Measurements from ENCODE around the gene JMJD6.
"Not testable (repeated sequence)": the region's sequence is repeated elsewhere in the genome, so short reads cannot be mapped to it uniquely, and the experiment has no call there.

JMJD6 gene

GRCh38 chr17:76700617-76701470 lies 25.6 kb downstream of the JMJD6 start:
- Histone ChIP-seq H3K4me1 (ENCODE audit: control insufficient read depth, low read depth, low read length) (peaks cover 7% of the 10 kb centered on the region), H3K4me3 (ENCODE audit: low read length) (no peak overlapping the region), H3K4ac (ENCODE audit: low read depth, low read length) (no peak overlapping the region), H3K9ac (ENCODE audit: low read length) (no peak overlapping the region), H2AK5ac (ENCODE audit: low read length) (no peak overlapping the region), H3K56ac (ENCODE audit: low read length) (no peak overlapping the region), H3K36me3 (ENCODE audit: control insufficient read depth, insufficient read depth, low read length) (no peaks in the 10 kb centered on the region), H3K27ac (ENCODE audit: low read depth, low read length) (no peak overlapping the region), H4K8ac (ENCODE audit: low read depth, low read length) (no peak overlapping the region), H3K79me2 (ENCODE audit: control insufficient read depth, insufficient read depth, low read length) (no peaks in the 10 kb centered on the region), H2BK15ac (replicated peaks; ENCODE audit: low read depth) (no peak overlapping the region), H4K5ac (ENCODE audit: low read length) (no peak overlapping the region), H2BK5ac (ENCODE audit: low read length) (no peak overlapping the region), H2BK120ac (ENCODE audit: low read depth, low read length) (no peak overlapping the region), H3K18ac (ENCODE audit: low read length) (no peak overlapping the region), H3K79me1 (ENCODE audit: low read length) (no peaks in the 10 kb centered on the region), H3K23ac (ENCODE audit: low read length) (no peak overlapping the region), H3K27me3 (ENCODE audit: insufficient read depth, low read length, poor library complexity) (no peaks in the 10 kb centered on the region), H3K4me2 (ENCODE audit: low read length) (no peak overlapping the region)
- WGBS (ENCODE audit: extremely low coverage, insufficient coverage, low lambda C conversion rate): no CpG with 5 or more reads among the region's 33 CpGs
- peak; percentile 46 for DNase-seq

- H2AK5ac ChIP-seq (ENCODE audit: low read length): no peak overlapping the region
- no peaks in the 10 kb centered on the region for H3K36me3 ChIP-seq (ENCODE audit: control insufficient read depth, insufficient read depth, low read length)
- peaks cover 7% of the 10 kb centered on the region for H3K4me1 ChIP-seq (ENCODE audit: control insufficient read depth, low read depth, low read length)
- no peak overlapping the region for H3K4ac ChIP-seq (ENCODE audit: low read depth, low read length)
- no peak overlapping the region for H4K5ac ChIP-seq (ENCODE audit: low read length)
- H3K27ac ChIP-seq (ENCODE audit: low read depth, low read length): no peak overlapping the region
- H3K4me3 ChIP-seq (ENCODE audit: low read length): no peak overlapping the region
- H3K9ac ChIP-seq (ENCODE audit: low read length): no peak overlapping the region
- H2BK15ac ChIP-seq (replicated peaks; ENCODE audit: low read depth): no peak overlapping the region
- no peak overlapping the region for H4K8ac ChIP-seq (ENCODE audit: low read depth, low read length)
- H3K56ac ChIP-seq (ENCODE audit: low read length): no peak overlapping the region
- H3K23ac ChIP-seq (ENCODE audit: low read length): no peak overlapping the region
- no peak overlapping the region for H3K18ac ChIP-seq (ENCODE audit: low read length)
- no peaks in the 10 kb centered on the region for H3K79me2 ChIP-seq (ENCODE audit: control insufficient read depth, insufficient read depth, low read length)
- no CpG with 5 or more reads among the region's 8 CpGs for WGBS (ENCODE audit: extremely low coverage, insufficient coverage, low lambda C conversion rate)
- H2BK120ac ChIP-seq (ENCODE audit: low read depth, low read length): no peak overlapping the region
- no peaks in the 10 kb centered on the region for H3K79me1 ChIP-seq (ENCODE audit: low read length)
- no peaks in the 10 kb centered on the region for H3K27me3 ChIP-seq (ENCODE audit: insufficient read depth, low read length, poor library complexity)
- H2BK5ac ChIP-seq (ENCODE audit: low read length): no peak overlapping the region
- no peak overlapping the region for H3K4me2 ChIP-seq (ENCODE audit: low read length)
- no peak for DNase-seq
These were observed 26.2 kb downstream of the JMJD6 start for GRCh38 chr17:76700270-76700616.

GRCh38 chr17:76698466-76698977 lies 27.9 kb downstream of the JMJD6 start:
- H3K36me3 ChIP-seq (ENCODE audit: control insufficient read depth, insufficient read depth, low read length); H3K79me1 ChIP-seq (ENCODE audit: low read length); H4K8ac ChIP-seq (ENCODE audit: low read depth, low read length); H2BK5ac ChIP-seq (ENCODE audit: low read length); H3K4me3 ChIP-seq (ENCODE audit: low read length); H3K4me1 ChIP-seq (ENCODE audit: control insufficient read depth, low read depth, low read length); H3K18ac ChIP-seq (ENCODE audit: low read length); H3K79me2 ChIP-seq (ENCODE audit: control insufficient read depth, insufficient read depth, low read length); H3K9ac ChIP-seq (ENCODE audit: low read length); H2BK15ac ChIP-seq (replicated peaks; ENCODE audit: low read depth); H3K4ac ChIP-seq (ENCODE audit: low read depth, low read length); H2AK5ac ChIP-seq (ENCODE audit: low read length); H2BK120ac ChIP-seq (ENCODE audit: low read depth, low read length); H3K23ac ChIP-seq (ENCODE audit: low read length); H3K27ac ChIP-seq (ENCODE audit: low read depth, low read length); H3K4me2 ChIP-seq (ENCODE audit: low read length); DNase-seq; H3K27me3 ChIP-seq (ENCODE audit: insufficient read depth, low read length, poor library complexity); H4K5ac ChIP-seq (ENCODE audit: low read length); H3K56ac ChIP-seq (ENCODE audit: low read length): not testable (repeated sequence)
- WGBS (ENCODE audit: extremely low coverage, insufficient coverage, low lambda C conversion rate): no CpG with 5 or more reads among the region's 7 CpGs

- Histone ChIP-seq H3K4me1 (ENCODE audit: control insufficient read depth, low read depth, low read length) (peaks cover 7% of the 10 kb centered on the region), H3K4me2 (ENCODE audit: low read length) (no peak overlapping the region), H3K23ac (ENCODE audit: low read length) (no peak overlapping the region), H4K5ac (ENCODE audit: low read length) (no peak overlapping the region), H3K79me1 (ENCODE audit: low read length) (no peaks in the 10 kb centered on the region), H3K56ac (ENCODE audit: low read length) (peak overlapping the region; percentile 73), H2BK15ac (replicated peaks; ENCODE audit: low read depth) (no peak overlapping the region), H2BK120ac (ENCODE audit: low read depth, low read length) (no peak overlapping the region), H3K4ac (ENCODE audit: low read depth, low read length) (no peak overlapping the region), H3K9ac (ENCODE audit: low read length) (no peak overlapping the region), H3K4me3 (ENCODE audit: low read length) (no peak overlapping the region), H2BK5ac (ENCODE audit: low read length) (no peak overlapping the region), H4K8ac (ENCODE audit: low read depth, low read length) (no peak overlapping the region), H3K18ac (ENCODE audit: low read length) (no peak overlapping the region), H2AK5ac (ENCODE audit: low read length) (no peak overlapping the region), H3K27ac (ENCODE audit: low read depth, low read length) (no peak overlapping the region), H3K79me2 (ENCODE audit: control insufficient read depth, insufficient read depth, low read length) (no peaks in the 10 kb centered on the region), H3K27me3 (ENCODE audit: insufficient read depth, low read length, poor library complexity) (no peaks in the 10 kb centered on the region), H3K36me3 (ENCODE audit: control insufficient read depth, insufficient read depth, low read length) (no peaks in the 10 kb centered on the region)
- peak; percentile 79 for DNase-seq
- no CpG with 5 or more reads among the region's 17 CpGs for WGBS (ENCODE audit: extremely low coverage, insufficient coverage, low lambda C conversion rate)
These were observed 28.5 kb downstream of the JMJD6 start for GRCh38 chr17:76697702-76698465.

- WGBS (ENCODE audit: extremely low coverage, insufficient coverage, low lambda C conversion rate): no CpG with 5 or more reads among the region's 25 CpGs
- H4K8ac ChIP-seq (ENCODE audit: low read depth, low read length): no peak overlapping the region
- peaks cover 7% of the 10 kb centered on the region for H3K4me1 ChIP-seq (ENCODE audit: control insufficient read depth, low read depth, low read length)
- no peak overlapping the region for H2BK5ac ChIP-seq (ENCODE audit: low read length)
- H3K36me3 ChIP-seq (ENCODE audit: control insufficient read depth, insufficient read depth, low read length): no peaks in the 10 kb centered on the region
- H3K4me2 ChIP-seq (ENCODE audit: low read length): no peak overlapping the region
- H2BK15ac ChIP-seq (replicated peaks; ENCODE audit: low read depth): no peak overlapping the region
- no peak overlapping the region for H3K27ac ChIP-seq (ENCODE audit: low read depth, low read length)
- no peak overlapping the region for H3K4me3 ChIP-seq (ENCODE audit: low read length)
- H4K5ac ChIP-seq (ENCODE audit: low read length): no peak overlapping the region
- DNase-seq: no peak
- H2BK120ac ChIP-seq (ENCODE audit: low read depth, low read length): no peak overlapping the region
- H3K9ac ChIP-seq (ENCODE audit: low read length): no peak overlapping the region
- no peak overlapping the region for H3K18ac ChIP-seq (ENCODE audit: low read length)
- no peaks in the 10 kb centered on the region for H3K79me1 ChIP-seq (ENCODE audit: low read length)
- H3K23ac ChIP-seq (ENCODE audit: low read length): no peak overlapping the region
- no peak overlapping the region for H2AK5ac ChIP-seq (ENCODE audit: low read length)
- H3K56ac ChIP-seq (ENCODE audit: low read length): peak overlapping the region; percentile 73
- H3K4ac ChIP-seq (ENCODE audit: low read depth, low read length): no peak overlapping the region
- H3K27me3 ChIP-seq (ENCODE audit: insufficient read depth, low read length, poor library complexity): no peaks in the 10 kb centered on the region
- no peaks in the 10 kb centered on the region for H3K79me2 ChIP-seq (ENCODE audit: control insufficient read depth, insufficient read depth, low read length)
These were observed 29.4 kb downstream of the JMJD6 start for GRCh38 chr17:76696763-76697701.

All from mesendoderm (in vitro differentiated cells).